Adrenal gland (tissue), 12 donors: ENCODE measurements around the gene YWHAE. TPM values are rescaled to one million over a fixed set of nuclear protein-coding genes. Genes with fewer than 3 reads are reported as not detected.

Experiments
- DNase-seq, 7 donors: peaks; one replicate each; pipeline ENCODE4 v3.0.0-alpha.2; 2019 to 2020
- H3K27ac ChIP-seq, 5 donors: fragments of 200-600 bp; sonication (generic) in 4 of 5; 1 replicate in 3 of 5; 2 replicates in 2 of 5; pipeline versions ENCODE4 v1.5.1 to v1.8.0; 2016 to 2020; ENCODE audit warnings: mild to moderate bottlenecking in 1 of 5
- H3K27me3 ChIP-seq: fragments of 200-600 bp; 2 replicates; pipeline ENCODE4 v1.8.0; 2021
- H3K36me3 ChIP-seq, 2 donors: fragments of 200-600 bp; replicated peaks in 1 of 2; 1 replicate in 1 of 2; 2 replicates in 1 of 2; pipeline versions ENCODE4 v1.5.1 to v1.8.0; 2018 to 2022
- H3K4me1 ChIP-seq, 2 donors: fragments of 200-600 bp; replicated peaks in 1 of 2; 1 replicate in 1 of 2; 2 replicates in 1 of 2; pipeline versions ENCODE4 v1.5.1 to v1.8.0; 2018 to 2021
- H3K4me3 ChIP-seq, 4 donors: fragments of 200-600 bp; sonication (generic) in 3 of 4; one replicate each; pipeline ENCODE4 v1.5.1; 2016 to 2018
- H3K9me3 ChIP-seq, 3 donors: fragments of 200-600 bp; sonication (generic) in 1 of 3; replicated peaks in 1 of 3; 1 replicate in 2 of 3; 2 replicates in 1 of 3; pipeline versions ENCODE4 v1.5.1 to v1.8.0; 2016 to 2021
- POLR2A ChIP-seq, 2 donors: fragments of 450-650 bp; IDR thresholded peaks; one replicate each; pipeline ENCODE4 v1.6.1; 2017; ENCODE audit warnings: antibody characterized with exemption in 2 of 2, mild to moderate bottlenecking in 2 of 2, moderate library complexity in 1 of 2
- WGBS, 4 donors: extraction: QIAGEN DNeasy Blood & Tissue Kit in 2 of 4; methylation state at CpG; one replicate each; pipeline versions ENCODE4 v1.1.5 to v1.1.7; 2013 to 2017; 5-methylcytosine and 5-hydroxymethylcytosine counted together
- intact Hi-C, 2 donors: fragments of 100-400 bp; cut with DNase I; formaldehyde crosslinking; loops; one replicate each; pipeline versions ENCODE4 v1.14.1 to v1.15.0; 2022 to 2023
- polyA plus RNA-seq, 3 donors: library from polyadenylated mRNA; stranded (reverse); fragments of 200-250 nt in 2 of 3; fragments of 350-450 nt in 1 of 3; fragmentation: Illumina TruSeq in 1 of 3; extraction: RNeasy Lipid Tissue Mini Kit (QIAGEN cat#74804) in 1 of 3; gene quantifications; one replicate each; pipeline ENCODE4 v1.2.3, GENCODE V29; 2013 to 2014
- total RNA-seq, 9 donors: library from RNA; depleted of rRNA in 4 of 9; stranded (reverse); fragments of >200 nt in 4 of 9; fragments of 120-200 nt in 1 of 9; fragmentation: NEBNext Ultra II Directional in 1 of 9; extraction: Animal tissue kit (Norgen Biotek cat#: 25700) in 1 of 9; gene quantifications; one replicate each; pipeline versions ENCODE4 v1.1.0 to v1.2.4, GENCODE V29; 2013 to 2023
- TF ChIP-seq, protein P1 (sequence below), 6 experiments: fragments of 450-650 bp in 4 of 6; fragments of 200-600 bp in 2 of 6; sonication (generic) in 1 of 6; IDR thresholded peaks; 1 replicate in 5 of 6; 2 replicates in 1 of 6; pipeline versions ENCODE4 v1.5.1 to v1.8.0; 2016 to 2021; ENCODE audit warnings: antibody characterized with exemption in 6 of 6, mild to moderate bottlenecking in 2 of 6, moderate library complexity in 1 of 6
- donor health status: healthy with polysubstance abuse.
- donor health status: Bipolar disorder and iron deficiency.
- donor health status: DM: yes; HTN: yes; CAD: no.
- donor health status: DM: no; HTN: no; CAD: no.
- donor health status: DM: no; HTN: no; CAD: no.
- donor health status: DM: yes; HTN: yes; CAD: no.

The YWHAE gene
- total and polyA plus RNA-seq, 12 donors = 310 to 884 (median 529) TPM

DNA sequence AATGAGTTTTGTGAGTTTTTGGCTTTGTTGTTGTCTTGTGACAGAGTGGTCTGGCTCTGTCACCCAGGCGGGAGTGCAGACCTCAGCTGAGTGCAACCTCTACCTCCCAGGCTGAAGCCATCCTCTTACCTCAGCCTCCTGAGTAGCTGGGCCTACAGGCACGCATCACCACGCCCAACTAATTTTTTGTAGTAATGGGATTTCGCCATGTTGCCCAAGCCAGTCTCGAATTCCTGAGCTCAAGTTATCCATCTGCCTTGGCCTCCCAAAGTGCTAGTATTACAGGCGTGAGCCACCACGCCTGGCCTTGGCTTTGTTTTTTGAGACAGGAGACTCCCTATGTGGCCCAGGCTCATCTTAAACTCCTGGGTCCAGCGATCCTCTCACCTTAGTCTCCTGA is 40.9 kb upstream of the YWHAE start:
- no peaks in the 10 kb centered on the region for H3K9me3 ChIP-seq
- WGBS, 4 donors = 91 to 97% (median 93%) methylated on average over 8 of the region's 8 CpGs
- H3K27me3 ChIP-seq = no peaks in the 10 kb centered on the region
- no peak for DNase-seq
- no peak overlapping the region for H3K4me3 ChIP-seq
- peaks cover 0 to 12% of the 10 kb centered on the region in 2 donors for H3K36me3 ChIP-seq
- TF ChIP-seq POLR2A (IDR thresholded peaks at IDR 0.05) = no peak
- TF ChIP-seq, protein P1, sequence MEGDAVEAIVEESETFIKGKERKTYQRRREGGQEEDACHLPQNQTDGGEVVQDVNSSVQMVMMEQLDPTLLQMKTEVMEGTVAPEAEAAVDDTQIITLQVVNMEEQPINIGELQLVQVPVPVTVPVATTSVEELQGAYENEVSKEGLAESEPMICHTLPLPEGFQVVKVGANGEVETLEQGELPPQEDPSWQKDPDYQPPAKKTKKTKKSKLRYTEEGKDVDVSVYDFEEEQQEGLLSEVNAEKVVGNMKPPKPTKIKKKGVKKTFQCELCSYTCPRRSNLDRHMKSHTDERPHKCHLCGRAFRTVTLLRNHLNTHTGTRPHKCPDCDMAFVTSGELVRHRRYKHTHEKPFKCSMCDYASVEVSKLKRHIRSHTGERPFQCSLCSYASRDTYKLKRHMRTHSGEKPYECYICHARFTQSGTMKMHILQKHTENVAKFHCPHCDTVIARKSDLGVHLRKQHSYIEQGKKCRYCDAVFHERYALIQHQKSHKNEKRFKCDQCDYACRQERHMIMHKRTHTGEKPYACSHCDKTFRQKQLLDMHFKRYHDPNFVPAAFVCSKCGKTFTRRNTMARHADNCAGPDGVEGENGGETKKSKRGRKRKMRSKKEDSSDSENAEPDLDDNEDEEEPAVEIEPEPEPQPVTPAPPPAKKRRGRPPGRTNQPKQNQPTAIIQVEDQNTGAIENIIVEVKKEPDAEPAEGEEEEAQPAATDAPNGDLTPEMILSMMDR (IDR thresholded peaks at IDR 0.05) = no peak
- H3K27ac ChIP-seq = peak overlapping the region in 1 of 5 donors; percentile 9
- H3K4me1 ChIP-seq = peaks cover 11 to 14% of the 10 kb centered on the region in 2 donors
- intact Hi-C loops = no loop called here

DNA sequence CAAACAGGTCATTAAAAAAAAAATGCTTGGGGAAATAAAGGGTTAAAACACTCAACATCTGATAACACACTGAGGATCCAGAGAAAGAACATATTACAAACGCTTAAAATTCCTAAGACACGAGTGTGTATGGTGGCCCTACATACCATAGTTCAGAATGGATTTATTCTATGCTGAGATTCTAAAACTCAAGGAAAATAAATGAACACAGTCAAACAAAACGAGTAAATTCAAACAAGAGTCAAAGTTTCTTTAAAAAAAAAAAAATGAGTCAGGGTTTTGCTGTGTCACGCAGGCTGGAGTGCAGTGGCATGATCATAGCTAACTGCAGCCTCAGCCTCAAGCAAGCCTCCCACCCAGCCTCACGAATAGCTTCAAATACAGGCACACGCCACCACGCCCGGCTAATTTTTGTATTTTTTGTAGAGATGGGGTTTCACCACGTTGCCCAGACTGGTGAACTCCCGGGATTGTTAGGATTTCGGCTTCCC is 38.6 kb upstream of the YWHAE start:
- peak in 5 of 7 donors; percentile 46 to 76 (median 56) for DNase-seq
- Histone ChIP-seq H3K36me3 (peaks cover 0 to 24% of the 10 kb centered on the region in 2 donors), H3K4me3 (peak overlapping the region in 1 of 4 donors; percentile 16), H3K4me1 (peaks cover 11 to 36% of the 10 kb centered on the region in 2 donors), H3K27ac (peak overlapping the region in 4 of 5 donors; percentile 7 to 83 (median 71)), H3K27me3 (no peaks in the 10 kb centered on the region), H3K9me3 (no peaks in the 10 kb centered on the region)
- TF ChIP-seq POLR2A (IDR thresholded peaks at IDR 0.05) = peak in 1 of 2 donors; percentile 50
- TF ChIP-seq, protein P1 (IDR thresholded peaks at IDR 0.05) = no peak
- intact Hi-C loops = no loop called here
- WGBS, 4 donors = 42 to 69% (median 53%) methylated on average over 8 to 11 of the region's 11 CpGs

DNA sequence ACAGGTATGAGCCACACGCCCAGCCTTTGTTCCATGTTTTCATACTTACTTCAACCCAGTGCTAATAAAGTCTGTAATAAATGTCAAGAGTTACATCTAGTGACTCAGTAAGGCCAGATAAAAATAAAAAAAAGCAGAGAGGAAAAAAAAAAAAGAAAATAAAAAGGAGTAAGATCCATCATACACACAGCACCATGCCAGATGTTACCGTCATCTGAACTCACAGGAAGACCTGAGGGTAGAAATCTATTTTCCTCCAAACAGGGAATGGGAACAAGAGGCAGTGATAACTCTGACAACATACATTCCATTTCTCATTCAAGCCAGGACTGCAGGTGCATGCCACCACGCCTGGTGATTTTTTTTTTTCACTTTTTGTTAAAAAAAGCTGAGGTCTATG is 35.3 kb upstream of the YWHAE start:
- TF ChIP-seq POLR2A (IDR thresholded peaks at IDR 0.05) = no peak
- TF ChIP-seq, protein P1 (IDR thresholded peaks at IDR 0.05) = no peak
- intact Hi-C loops = no loop called here
- peaks cover 0 to 24% of the 10 kb centered on the region in 2 donors for H3K36me3 ChIP-seq
- peaks cover 23 to 48% of the 10 kb centered on the region in 2 donors for H3K4me1 ChIP-seq
- H3K27me3 ChIP-seq = no peaks in the 10 kb centered on the region
- WGBS, 4 donors = 62 to 82% (median 73%) methylated on average over 3 of the region's 3 CpGs
- DNase-seq = peak in 3 of 7 donors; percentile 38 to 53 (median 50)
- no peak overlapping the region for H3K4me3 ChIP-seq
- H3K9me3 ChIP-seq = no peaks in the 10 kb centered on the region
- peak overlapping the region in 3 of 5 donors; percentile 25 to 58 (median 47) for H3K27ac ChIP-seq

DNA sequence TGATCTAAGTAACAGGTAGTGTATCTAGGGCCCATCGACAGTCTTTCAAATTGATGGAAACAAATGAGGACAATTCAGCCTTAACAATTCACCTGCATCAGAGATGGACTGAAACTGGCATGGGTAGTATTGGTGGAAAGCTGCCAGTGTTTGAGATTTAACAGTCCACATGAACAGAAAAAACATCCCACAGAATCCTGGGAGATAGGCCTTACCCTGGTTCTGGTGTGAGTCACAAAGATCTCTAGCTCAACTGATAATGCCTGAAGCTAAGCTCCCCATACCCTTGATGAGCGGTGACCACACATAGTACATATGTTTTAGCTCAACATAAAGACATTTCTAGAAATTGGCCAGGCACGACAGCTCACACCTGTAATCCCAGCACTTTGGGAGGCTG is 34.1 kb upstream of the YWHAE start:
- Histone ChIP-seq H3K4me3 (no peak overlapping the region), H3K4me1 (peaks cover 23 to 48% of the 10 kb centered on the region in 2 donors), H3K27me3 (no peaks in the 10 kb centered on the region), H3K27ac (peak overlapping the region in 1 of 5 donors; percentile 12), H3K36me3 (peaks cover 0 to 27% of the 10 kb centered on the region in 2 donors), H3K9me3 (no peaks in the 10 kb centered on the region)
- DNase-seq = peak in 2 of 7 donors; percentile 16 to 19
- WGBS, 4 donors = 88 to 97% (median 92%) methylated on average over 3 of the region's 3 CpGs
- TF ChIP-seq, protein P1 (IDR thresholded peaks at IDR 0.05) = no peak
- TF ChIP-seq POLR2A (IDR thresholded peaks at IDR 0.05) = no peak
- intact Hi-C loops = no loop called here
